Measurements from ENCODE around the gene TMEM92.

Gene TMEM92

DNA sequence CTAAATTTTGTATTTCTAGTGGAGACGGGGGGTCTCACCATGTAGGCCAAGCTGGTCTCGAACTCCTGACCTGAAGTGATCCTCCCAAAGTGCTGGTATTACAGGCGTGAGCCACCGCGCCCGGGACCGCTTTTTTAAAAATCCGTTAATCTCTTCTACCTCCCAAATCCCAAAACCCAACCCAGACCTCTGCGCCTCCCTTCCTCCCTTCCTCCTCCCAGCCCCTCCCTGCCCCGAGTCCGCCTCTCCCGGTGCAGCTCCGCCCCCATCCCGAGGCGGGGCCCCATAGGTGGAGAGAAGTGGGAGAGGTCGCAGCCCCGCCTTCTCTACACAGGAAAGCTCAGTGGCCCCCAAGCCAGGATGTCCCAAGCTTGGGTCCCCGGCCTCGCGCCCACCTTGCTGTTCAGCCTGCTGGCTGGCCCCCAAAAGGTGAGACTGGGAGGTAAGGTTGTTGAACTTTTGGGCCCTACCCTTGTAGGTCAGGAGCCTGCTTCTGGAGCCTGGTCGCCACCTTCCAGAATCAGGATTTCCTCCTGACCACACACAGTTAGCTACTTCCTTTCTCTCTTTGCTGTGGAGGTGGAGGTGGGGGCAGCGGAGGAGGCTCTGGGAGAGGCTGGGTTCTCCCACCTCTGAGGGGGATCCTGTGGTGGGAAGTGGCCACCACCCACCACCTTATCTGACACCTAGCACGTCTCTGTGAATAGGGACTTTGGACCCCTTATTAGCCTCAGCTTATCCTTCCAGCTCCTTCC is at the start of gene TMEM92:
Gene TMEM92 (plus strand): TSS at position 325 of the 755 bp plus-strand sequence. CDS start 36 bp downstream, at position 361.
- DNase-seq = no peak

DNA sequence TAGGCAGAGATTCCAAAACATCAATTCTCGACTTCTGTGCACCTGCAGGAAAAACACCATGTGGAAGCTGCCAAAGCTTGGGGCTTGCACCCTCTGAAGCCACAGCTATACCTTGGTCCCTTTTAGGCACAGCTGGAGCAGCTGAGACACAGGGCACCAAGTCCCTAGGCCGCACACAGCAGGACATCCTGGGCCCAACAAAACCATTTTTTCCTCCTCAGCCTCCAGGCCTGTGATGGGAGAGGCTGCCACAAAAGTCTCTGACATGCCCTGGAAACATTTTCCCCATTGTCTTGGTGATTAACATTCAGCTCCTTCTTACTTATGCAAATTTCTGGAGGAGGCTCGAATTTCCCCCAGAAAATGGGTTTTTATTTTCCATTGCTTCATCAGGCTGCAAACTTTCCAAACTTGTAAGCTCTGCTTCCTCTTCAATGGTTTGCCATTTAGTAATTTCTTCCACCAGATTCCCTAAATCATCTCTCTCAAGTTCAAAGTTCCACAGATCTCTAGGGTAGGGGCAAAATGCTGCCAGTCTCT is 48.5 kb upstream of the TMEM92 start:
- DNase-seq = no peak

DNA sequence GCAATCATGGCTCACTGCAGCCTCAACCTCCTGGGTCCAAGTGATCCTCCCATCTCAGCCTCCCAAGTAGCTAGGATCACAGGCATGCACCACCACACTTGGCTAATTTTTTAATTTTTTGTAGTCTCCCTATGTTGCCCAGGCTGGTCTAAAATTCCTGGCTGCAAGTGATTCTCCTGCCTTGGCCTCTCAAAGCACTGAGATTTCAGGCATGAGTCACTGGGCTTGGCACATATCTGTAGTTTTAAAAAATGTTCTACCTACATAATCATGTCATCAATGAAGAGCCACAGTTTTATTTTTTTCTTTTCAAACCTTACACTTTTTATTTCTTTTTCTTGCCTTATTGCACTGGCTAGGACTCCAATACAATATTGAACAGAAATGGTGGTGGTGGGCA is 39.7 kb upstream of the TMEM92 start:
- no peak for DNase-seq

DNA sequence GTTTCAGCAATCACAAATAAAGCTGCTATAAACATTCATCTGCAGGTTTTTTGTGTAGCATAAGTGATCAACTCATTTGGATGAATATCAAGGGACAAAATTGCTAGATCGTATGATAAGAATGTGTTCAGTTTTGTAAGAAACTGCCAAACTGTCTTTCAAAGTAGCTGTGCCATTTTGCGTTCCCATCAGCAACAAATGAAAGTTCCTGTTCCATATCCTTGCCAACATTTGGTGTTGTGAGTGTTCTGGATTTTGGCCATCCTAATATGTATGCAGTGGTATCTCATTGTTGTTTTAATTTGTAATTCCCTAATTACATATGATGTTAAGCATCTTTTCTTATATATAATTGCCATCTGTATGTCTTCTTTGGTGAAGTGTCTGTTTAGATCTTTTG is 36.4 kb upstream of the TMEM92 start:
- no peak for DNase-seq

DNA sequence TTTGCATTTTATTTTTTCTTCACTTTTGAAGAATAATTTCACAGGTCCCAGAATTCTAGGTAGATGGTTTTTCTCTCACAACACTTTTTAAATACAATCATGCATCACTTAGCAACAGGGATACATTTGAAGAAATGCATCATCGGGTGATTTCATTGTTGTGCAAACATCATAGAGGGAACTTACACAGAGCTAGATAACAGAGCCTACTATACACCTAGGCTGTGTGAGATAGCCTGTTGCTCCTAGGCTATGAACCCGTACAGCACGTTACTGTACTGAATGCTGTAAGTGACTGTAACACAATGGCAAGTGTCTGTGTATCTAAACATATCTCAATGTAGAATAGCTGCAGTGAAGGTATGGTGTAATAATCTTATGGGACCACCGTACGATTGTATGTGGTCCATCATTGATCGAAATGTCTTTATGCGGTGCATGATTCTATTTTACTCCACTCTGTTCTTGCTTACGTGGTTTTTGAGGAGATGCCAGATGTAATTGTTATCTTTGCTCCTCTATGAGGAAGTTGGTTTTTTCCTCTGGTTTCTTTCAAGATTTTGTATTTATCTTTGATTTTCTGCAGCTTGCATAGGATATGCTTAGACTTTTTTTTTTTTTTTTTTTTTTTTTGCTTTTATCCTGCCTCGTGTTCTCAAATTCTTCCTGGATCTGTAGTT is 35.5 kb upstream of the TMEM92 start:
- DNase-seq = no peak

DNA sequence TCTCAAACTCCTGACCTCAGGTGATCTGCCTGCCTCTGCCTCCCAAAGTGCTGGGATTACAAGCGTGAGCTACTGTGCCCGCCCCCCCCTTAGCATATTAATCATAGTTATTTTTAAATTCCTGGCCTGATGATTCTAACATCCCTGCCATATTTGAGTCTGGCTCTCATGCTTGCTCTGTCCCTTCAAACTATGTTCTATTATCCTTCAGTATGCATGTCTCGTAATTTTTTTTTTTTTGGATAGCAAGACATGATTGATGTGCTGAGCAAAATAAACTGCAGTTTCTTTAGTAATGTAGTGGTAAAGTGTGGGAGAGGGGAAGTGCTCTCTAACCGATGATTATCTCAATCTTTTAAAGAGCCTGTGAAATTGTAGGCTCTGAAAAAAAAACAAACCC is 34.3 kb upstream of the TMEM92 start:
- DNase-seq = no peak

DNA sequence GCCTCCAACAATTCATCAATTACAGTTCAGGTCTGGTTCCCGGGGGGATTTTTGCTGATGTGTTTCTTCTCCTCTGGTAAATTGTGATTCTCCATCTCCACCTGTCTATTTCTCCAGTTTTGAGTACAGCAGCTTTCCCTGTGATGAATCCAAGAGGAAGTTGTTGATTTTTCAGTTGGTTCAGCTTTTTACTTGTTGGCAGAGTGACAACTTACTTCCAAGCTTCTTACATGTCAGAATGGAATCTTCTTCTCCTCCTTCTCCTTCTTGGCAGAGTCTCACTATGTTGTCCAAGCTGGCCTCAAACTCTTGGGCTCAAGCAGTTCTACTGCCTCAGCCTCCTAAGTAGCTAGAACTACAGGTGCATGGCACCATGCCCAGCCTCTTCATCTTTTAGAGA is 33.4 kb upstream of the TMEM92 start:
- no peak for DNase-seq

DNA sequence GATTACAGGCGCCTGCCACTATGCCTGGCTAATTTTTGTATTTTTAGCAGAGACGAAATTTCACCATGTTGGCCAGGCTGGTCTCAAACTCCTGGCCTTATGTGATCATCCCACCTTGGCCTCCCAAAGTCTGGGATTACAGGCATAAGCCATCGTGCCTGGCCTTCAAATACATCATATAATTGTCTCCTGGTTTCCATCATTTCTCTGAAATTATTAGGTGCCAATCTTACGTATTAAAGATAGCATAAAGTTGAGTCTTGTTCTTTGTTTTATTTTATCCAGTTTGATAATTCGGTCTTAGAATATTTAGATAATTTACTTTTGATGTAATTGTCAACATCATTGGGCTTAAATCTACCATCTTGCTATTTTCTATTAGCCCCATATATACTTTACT is 32.8 kb upstream of the TMEM92 start:
- DNase-seq = no peak

DNA sequence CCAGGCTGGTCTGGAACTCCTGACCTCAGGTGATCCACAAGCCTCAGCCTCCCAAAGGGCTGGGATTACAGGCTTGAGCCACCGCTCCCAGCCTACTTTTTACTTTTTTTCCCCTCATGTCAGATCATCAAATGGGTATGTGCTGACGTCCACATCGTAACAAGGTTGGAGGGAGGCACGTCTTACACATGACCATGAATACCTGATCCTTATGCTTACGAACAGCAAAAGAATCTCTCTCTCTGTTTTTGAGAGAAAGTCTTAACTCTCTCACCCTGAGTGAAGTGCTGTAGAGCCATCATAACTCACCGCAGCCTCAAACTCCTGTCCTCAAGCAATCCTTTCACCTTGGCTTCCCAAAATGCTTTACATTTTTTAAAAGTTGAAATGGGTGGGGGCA is 29.5 kb upstream of the TMEM92 start:
- no peak for DNase-seq

DNA sequence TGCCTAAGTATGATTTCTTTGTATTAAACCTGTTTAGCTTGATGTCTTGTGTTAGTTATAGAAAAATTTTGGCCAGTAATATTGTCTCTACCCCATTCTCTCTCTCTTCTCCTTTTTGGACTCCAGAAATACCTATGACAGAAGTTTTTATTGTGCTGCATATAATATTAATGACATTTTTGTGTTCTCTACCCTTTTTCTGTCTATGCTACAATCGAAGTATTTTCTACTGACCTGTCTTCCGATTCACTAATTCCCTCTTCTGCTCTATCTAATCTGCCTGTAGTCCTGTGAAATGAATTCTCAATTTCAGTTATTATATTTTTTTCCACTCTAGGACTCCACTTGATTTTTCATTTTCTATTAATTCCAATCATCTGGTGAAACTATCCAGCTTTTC is 26.0 kb upstream of the TMEM92 start:
- no peak for DNase-seq

DNA sequence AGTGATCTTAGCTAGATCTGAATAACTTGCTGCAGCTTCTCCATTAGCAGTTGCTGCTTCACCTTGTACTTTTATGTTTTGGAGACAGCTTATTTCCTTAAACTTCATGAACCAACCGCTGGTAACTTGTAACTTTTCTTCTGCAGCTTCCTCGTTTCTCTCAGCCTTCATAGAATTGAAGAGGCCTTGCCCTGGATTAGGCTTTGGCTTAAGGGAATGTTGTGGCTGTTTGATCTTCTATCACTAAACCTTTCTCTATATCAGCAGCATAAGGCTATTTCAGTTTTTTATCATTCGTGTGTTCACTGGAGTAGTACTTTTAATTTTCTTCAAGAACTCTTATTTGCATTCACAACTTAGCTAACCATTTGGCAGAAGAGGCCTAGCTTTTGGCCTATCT is 21.5 kb upstream of the TMEM92 start:
- no peak for DNase-seq

DNA sequence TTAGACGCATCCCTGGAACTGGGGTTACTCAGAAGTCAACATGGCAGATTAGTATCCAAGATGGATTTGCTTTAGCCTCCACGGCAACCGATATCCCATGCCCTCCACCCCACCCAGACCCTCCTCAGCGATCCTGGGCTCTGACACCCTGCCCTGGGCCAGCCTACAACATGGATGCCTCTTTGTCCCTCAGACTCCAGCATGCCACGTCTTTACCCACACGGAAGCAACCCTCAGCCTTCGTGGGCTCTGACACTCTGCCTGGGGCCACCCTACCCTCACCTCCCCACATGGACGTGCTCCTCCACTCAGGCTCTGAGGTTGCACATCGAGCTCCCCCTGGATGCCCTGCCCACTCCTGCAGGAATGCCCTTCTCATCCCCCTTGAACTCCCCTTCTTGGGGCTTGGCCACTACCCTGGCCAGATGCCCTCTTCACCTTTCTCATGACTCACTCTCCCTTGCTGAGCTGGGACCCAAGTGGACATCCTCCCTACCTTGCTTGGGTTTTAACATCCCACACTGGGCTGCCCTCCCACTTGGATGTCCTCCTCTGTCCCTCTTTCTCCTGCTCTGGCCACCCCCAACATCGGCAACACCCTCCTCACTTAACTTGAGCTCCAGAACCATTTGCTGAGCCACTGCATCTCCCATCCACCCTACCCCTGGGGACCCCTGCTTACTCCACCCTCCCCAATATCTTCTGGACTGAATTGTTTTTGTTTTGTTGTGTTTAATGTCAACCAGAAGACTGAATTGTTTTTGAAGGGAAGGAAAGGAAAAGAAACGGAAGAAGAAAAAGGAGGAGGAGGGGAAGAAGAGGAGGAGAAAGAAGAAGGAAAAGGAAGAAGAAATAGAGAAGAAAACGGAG is 18.3 kb upstream of the TMEM92 start:
- DNase-seq = no peak

DNA sequence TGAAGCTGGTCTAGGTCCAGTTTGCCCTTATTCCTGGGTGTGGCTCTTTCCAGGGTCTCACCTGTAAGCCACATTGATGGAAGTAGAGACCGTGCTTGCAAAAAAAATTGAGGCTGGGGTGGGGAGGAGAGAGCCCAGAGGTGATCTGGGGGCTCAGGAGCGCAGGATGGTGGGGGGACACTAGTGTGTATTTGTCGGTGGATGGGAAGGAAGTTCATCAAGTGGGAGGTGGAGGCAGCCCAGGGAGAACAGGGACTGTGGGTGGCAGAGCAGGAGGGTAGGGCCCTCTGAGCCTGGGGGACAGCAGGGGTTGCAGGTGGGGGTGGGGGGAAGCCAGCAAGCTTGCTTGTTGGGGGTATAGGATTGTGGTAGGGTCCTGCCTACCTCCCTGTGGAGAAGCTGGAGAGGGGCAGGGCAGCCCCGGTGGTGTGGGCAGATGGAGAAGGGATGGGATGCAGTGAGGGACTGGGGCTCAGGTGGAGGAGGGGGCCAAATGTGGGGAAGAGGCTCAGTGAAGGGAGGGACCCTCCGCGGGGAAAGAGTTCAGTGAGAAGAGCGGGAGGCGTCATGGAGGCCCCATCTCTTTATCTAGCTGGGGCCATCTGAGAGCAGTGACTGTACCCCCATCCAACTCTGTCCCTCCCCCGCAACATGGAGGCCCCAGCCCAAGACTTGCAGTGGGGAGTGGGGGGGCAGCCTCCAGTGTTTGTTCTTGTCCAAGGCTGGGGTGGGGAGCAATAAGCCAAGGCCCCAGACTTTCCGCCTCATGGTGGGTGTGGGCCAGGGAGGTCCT is 17.2 kb upstream of the TMEM92 start:
- DNase-seq = no peak

DNA sequence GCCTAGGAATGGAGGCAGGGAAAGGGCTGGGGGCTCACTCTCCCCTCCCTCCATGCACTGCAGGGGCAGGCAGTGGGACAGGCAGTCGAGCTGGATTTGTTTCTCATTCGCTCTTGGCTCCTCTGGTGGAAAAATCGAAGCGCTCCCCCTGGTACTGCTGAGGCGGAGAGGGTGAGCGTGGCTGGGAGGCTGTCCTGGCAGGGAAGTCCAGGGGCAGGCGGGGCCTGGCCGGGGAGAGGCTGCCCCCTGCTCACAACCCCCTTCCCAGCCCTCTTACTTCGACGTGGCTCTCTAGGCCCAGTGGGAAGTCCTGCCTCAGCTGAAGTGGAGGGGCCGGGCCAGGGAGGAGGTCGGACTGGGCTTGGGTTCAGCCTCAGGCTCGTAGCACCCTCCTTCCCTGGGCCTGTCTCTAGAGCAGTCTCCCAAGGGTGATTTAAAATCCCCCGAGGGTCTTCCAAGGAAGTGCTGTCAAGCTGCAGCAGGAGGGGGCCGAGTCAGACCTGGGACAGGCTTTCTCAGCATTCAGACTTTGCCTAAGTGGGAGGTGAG is 16.5 kb upstream of the TMEM92 start:
- DNase-seq = no peak

DNA sequence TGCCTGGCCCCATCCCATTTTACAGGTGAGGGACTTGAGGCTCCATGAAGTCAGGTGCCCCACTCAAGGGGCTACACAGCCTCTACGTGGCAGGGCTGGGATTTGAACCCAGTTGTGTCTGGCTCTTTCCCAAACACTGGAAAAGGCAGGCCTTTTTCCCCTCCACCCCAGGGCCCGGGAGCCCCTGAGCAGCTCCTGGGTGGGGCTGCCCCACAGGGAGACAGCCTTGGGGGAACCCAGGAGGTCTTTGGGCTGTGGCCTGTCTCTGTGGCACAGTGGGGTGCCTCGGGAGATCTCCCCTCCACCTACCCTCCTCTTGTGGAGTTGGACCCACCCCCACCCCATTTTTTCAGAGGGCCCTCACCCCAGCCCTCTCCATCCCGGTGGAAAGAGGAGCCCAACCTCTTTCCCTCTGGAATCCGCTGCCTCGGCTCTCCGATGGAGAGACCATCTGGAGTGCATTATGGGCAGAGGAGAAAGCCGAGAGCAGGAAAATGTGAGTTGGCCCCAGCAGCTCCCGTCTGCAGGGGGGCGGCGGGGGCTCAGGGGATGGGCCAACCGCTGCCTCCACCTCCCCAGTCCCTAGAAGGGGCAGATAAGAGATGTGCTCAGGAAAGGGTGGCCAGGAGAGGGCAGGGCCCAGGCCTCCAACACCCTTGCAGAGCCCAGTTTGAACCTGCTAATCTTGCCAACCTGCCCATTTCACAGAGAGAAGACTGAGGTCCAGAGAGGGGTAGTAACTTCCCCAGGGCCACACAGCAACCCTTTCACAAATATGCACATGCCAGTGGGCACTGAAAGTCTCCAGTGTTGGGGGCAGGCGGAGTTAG is 15.4 kb upstream of the TMEM92 start:
- no peak for DNase-seq

DNA sequence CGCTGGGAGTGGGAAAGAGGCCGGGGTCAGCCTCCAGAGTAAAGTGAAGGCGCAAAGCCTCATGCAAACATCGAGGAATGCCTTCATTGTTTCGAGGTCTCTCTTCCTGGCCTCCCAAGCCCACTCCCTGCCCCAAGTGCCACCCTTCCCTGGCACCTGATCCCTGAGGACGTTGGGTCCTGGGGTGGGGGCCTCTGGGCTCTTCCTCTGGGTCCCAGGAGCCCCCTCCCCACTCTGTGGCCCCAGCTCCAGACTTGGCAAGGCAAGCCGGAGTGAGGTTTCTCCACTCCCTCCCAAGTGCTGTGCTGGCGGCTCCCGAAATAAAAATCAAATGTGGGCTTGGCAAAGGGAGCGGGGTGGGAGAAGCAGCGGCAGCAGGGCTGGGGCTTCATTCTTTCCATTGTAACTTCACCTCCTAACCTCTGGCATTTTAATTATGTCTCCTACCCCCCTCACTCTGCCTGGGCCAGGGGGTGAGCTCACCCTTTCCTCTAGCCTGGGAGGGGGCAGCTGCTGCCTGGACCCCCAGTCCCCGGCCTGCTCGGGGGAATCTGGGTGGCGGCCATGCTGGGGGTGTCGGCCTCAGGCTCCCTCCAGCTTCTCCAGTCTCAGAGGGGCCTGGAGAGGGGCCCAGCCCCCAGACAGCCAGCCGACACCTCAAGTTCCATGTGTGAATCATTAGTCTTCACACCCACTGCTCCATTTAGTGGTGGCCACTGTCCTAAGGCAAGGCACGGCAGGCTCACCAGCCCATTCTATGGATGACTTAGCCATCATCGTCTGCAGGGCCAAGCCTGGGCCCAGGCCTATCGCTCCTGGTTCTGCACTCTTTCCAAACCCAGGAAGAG is 14.6 kb upstream of the TMEM92 start:
- DNase-seq = no peak

DNA sequence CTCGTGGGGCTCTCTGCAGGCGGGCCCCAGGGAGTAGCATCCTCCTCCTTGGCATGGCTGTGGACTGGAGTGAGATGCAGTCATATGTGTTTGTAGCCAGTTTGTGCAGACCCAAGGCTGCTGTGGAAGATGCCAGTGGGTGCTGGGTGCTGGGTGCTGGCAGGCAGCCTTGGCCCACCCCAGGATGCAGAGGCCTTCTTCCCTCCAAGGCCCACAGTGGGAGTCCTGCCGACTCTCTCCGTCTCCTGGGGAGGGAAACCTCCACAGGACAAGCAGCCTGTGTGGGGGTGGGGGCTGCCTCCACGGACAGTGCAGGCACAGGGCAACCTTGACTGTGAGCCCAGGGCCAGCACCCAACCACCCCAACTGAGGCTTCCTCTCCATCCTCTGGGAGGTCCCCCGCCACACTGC is 13.8 kb upstream of the TMEM92 start:
- no peak for DNase-seq

DNA sequence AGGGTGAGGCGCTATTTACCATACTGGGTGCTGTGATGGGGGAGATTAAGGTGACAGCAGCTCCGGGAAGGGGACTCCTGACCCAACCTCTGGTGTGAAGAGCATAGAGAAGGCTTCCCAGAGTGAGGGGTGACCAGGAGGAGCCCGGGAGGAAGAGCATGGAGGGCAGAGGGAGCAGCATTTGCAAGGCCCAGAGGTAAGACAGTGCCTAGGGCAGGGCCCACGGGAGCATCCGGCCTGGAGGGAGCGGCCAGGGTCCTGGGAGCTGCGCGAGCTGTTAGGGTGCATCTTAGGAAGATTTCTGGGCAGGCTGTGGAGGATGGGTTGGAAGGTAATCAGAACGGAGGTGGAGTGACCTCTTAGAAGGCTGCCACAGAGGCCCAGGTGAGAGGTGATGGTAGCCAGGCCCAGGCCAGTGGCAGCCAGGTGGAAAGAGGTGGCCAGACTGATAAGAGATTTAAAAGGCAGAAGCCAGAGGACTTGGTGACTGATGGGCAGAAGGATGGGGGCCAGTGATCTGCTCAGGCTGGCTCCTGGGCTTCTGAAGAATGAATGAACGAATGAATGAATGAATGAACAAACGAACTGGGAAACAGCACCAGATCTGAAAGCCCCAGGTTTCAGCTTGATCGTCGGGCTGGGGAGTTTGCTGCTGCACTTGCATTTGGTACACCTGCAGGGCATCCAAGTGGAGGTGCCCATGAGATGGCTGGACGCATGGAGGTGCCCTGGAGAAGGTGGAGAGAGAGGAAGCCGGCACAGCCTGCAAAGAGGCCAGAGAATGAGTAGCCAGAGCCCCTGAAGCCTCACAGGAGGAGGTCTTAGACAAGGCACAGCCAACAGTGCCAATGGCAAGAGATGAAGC is 13.0 kb upstream of the TMEM92 start:
- DNase-seq = no peak
